Activated CD4-positive, alpha-beta T cell treated with anti-CD3 and anti-CD28 coated beads, Interleukin-2, amount 50 U/mL, for 48 hours (primary cell): ENCODE results near the gene KRTAP27-1.
A peak's percentile ranks its signal among the peaks of the same experiment; 100 is the strongest.

Source experiments
- DNase-seq, 2 experiments: peaks; one replicate each; pipeline ENCODE4 v3.0.0-alpha.2; 2020

KRTAP27-1 gene

GRCh38 chr21:30337276-30337744 lies at the start of gene KRTAP27-1:
KRTAP27-1 (minus strand) TSS chr21:30337694; CDS start chr21:30337668, 26 bp downstream.
- no peak for DNase-seq

- no peak for DNase-seq
Measured at GRCh38 chr21:30382201-30382600, 44.7 kb upstream of the KRTAP27-1 start.

- no peak for DNase-seq
Measured at GRCh38 chr21:30372139-30372770, 34.8 kb upstream of the KRTAP27-1 start, which contains the start of gene KRTAP13-2. KRTAP13-2 (minus strand) TSS chr21:30372271; CDS start chr21:30372213, 58 bp downstream.

- no peak for DNase-seq
Measured at GRCh38 chr21:30355906-30356305, 18.4 kb upstream of the KRTAP27-1 start.

GRCh38 chr21:30354308-30355005 lies 17.0 kb upstream of the KRTAP27-1 start:
- DNase-seq: no peak

- DNase-seq: no peak
Measured at GRCh38 chr21:30351534-30351933, 14.0 kb upstream of the KRTAP27-1 start.

GRCh38 chr21:30349572-30349971 lies 12.1 kb upstream of the KRTAP27-1 start:
- DNase-seq: no peak

- DNase-seq: no peak
Measured at GRCh38 chr21:30348506-30348905, 11.0 kb upstream of the KRTAP27-1 start, which contains the start of gene KRTAP23-1. KRTAP23-1 (minus strand) TSS chr21:30348606; CDS start chr21:30348606, 0 bp downstream.

GRCh38 chr21:30345014-30345413 lies 7.5 kb upstream of the KRTAP27-1 start:
- no peak for DNase-seq

- peak; percentile 37 to 46 for DNase-seq
Measured at GRCh38 chr21:30340714-30341573, 3.5 kb upstream of the KRTAP27-1 start.

- no peak for DNase-seq
Measured at GRCh38 chr21:30338717-30339116, 1.2 kb upstream of the KRTAP27-1 start.

- DNase-seq: no peak
Measured at GRCh38 chr21:30337772-30338171, 278 bp upstream of the KRTAP27-1 start.

GRCh38 chr21:30336596-30336995 lies 898 bp downstream of the KRTAP27-1 start:
- no peak for DNase-seq

GRCh38 chr21:30333736-30334135 lies 3.8 kb downstream of the KRTAP27-1 start:
- no peak for DNase-seq

GRCh38 chr21:30332681-30333080 lies 4.8 kb downstream of the KRTAP27-1 start:
- DNase-seq: no peak

- no peak for DNase-seq
Measured at GRCh38 chr21:30329203-30329875, 8.2 kb downstream of the KRTAP27-1 start.

- no peak for DNase-seq
Measured at GRCh38 chr21:30326390-30326789, 11.1 kb downstream of the KRTAP27-1 start.

GRCh38 chr21:30320215-30320614 lies 17.3 kb downstream of the KRTAP27-1 start, which contains the start of gene KRTAP26-1:
KRTAP26-1 (minus strand) TSS chr21:30320315; CDS start chr21:30320035, 280 bp downstream.
- DNase-seq: no peak

GRCh38 chr21:30315701-30316100 lies 21.8 kb downstream of the KRTAP27-1 start:
- DNase-seq: no peak

GRCh38 chr21:30306884-30307283 lies 30.6 kb downstream of the KRTAP27-1 start:
- DNase-seq: no peak

- no peak for DNase-seq
Measured at GRCh38 chr21:30305136-30305535, 32.4 kb downstream of the KRTAP27-1 start.

- DNase-seq: no peak
Measured at GRCh38 chr21:30289215-30289614, 48.3 kb downstream of the KRTAP27-1 start, which contains the start of gene KRTAP25-1. KRTAP25-1 (minus strand) TSS chr21:30289514; CDS start chr21:30289490, 24 bp downstream.
